Measurements from ENCODE around the gene RBM15.

The RBM15 gene

GRCh38 chr1:110356379-110356778 lies 17.2 kb downstream of the RBM15 start:
- no peak for TF ChIP-seq CTCF (IDR thresholded peaks at IDR 0.05; ENCODE audit: low read depth, low read length, missing control alignments)
- no peak for DNase-seq (ENCODE audit: extremely low read depth, low read depth)
- no peak overlapping the region for H3K4me3 ChIP-seq (replicated peaks; ENCODE audit: low read depth, low read length)

- no peak for TF ChIP-seq CTCF (IDR thresholded peaks at IDR 0.05; ENCODE audit: low read depth, low read length, missing control alignments)
- DNase-seq (ENCODE audit: extremely low read depth, low read depth), result no peak
- H3K4me3 ChIP-seq (replicated peaks; ENCODE audit: low read depth, low read length), result no peak overlapping the region
Observed at GRCh38 chr1:110360431-110360830, 21.3 kb downstream of the RBM15 start.

GRCh38 chr1:110361856-110362255 lies 22.7 kb downstream of the RBM15 start:
- TF ChIP-seq CTCF (IDR thresholded peaks at IDR 0.05; ENCODE audit: low read depth, low read length, missing control alignments), result no peak
- DNase-seq (ENCODE audit: extremely low read depth, low read depth), result no peak
- no peak overlapping the region for H3K4me3 ChIP-seq (replicated peaks; ENCODE audit: low read depth, low read length)

GRCh38 chr1:110364221-110364620 lies 25.0 kb downstream of the RBM15 start:
- TF ChIP-seq CTCF (IDR thresholded peaks at IDR 0.05; ENCODE audit: low read depth, low read length, missing control alignments), result no peak
- no peak for DNase-seq (ENCODE audit: extremely low read depth, low read depth)
- H3K4me3 ChIP-seq (replicated peaks; ENCODE audit: low read depth, low read length), result no peak overlapping the region

GRCh38 chr1:110370827-110371226 lies 31.6 kb downstream of the RBM15 start:
- no peak overlapping the region for H3K4me3 ChIP-seq (replicated peaks; ENCODE audit: low read depth, low read length)
- TF ChIP-seq CTCF (IDR thresholded peaks at IDR 0.05; ENCODE audit: low read depth, low read length, missing control alignments), result no peak
- no peak for DNase-seq (ENCODE audit: extremely low read depth, low read depth)

GRCh38 chr1:110375490-110375889 lies 36.3 kb downstream of the RBM15 start:
- no peak for DNase-seq (ENCODE audit: extremely low read depth, low read depth)
- H3K4me3 ChIP-seq (replicated peaks; ENCODE audit: low read depth, low read length), result no peak overlapping the region
- TF ChIP-seq CTCF (IDR thresholded peaks at IDR 0.05; ENCODE audit: low read depth, low read length, missing control alignments), result no peak

GRCh38 chr1:110380672-110381283 lies 41.6 kb downstream of the RBM15 start:
- no peak for TF ChIP-seq CTCF (IDR thresholded peaks at IDR 0.05; ENCODE audit: low read depth, low read length, missing control alignments)
- H3K4me3 ChIP-seq (replicated peaks; ENCODE audit: low read depth, low read length), result no peak overlapping the region
- no peak for DNase-seq (ENCODE audit: extremely low read depth, low read depth)
